Endothelial cell of umbilical vein (primary cell): ENCODE data around the gene SULT2B1. TPM values are rescaled to one million over a fixed set of nuclear protein-coding genes. Genes with fewer than 3 reads are reported as not detected.

ENCODE experiments used
- BruUV-seq: library from RNA; stranded (reverse); fragments of 400-500 nt; replicated peaks from 2 replicates; lab custom pipeline; 2021; lab: Mats Ljungman, UMichigan
- CTCF ChIA-PET: fragments of 300-600, 350-600 bp; sonication (Branson Sonifier 250); formaldehyde crosslinking; loops from one replicate; lab custom pipeline; 2021; ENCODE audit warnings: antibody characterized with exemption, inconsistent platforms; lab: Charles Lee
- POLR2A ChIA-PET: fragments of 300-600, 350-600 bp; sonication (Branson Sonifier 250); formaldehyde crosslinking; loops from one replicate; lab custom pipeline; 2021; ENCODE audit warnings: antibody characterized with exemption, inconsistent platforms; lab: Charles Lee
- DNase-seq: peaks from one replicate; pipeline ENCODE4 v3.0.0-alpha.2; 2011; ENCODE audit warnings: low read depth, low spot score
- FAIRE-seq: peaks from 2 replicates; lab custom pipeline; 2011; peaks lifted over from hg19 to GRCh38; lab: Jason Lieb, UNC
- H2AFZ ChIP-seq: 2 replicates; pipeline ENCODE4 v1.6.0; 2012; ENCODE audit warnings: low read depth, low read length, control low read depth, inconsistent platforms
- H3K27ac ChIP-seq: 2 replicates; pipeline ENCODE4 v1.5.1; 2011; ENCODE audit warnings: low read depth, mild to moderate bottlenecking, control low read depth, low read length, moderate library complexity; ENCODE audit not compliant: insufficient read depth
- H3K27me3 ChIP-seq, 2 experiments: 2 replicates each; pipeline versions ENCODE4 v1.6.0 to v1.6.1; 2011; ENCODE audit warnings: low read length in 2 of 2, mixed read lengths in 1 of 2; ENCODE audit not compliant: control insufficient read depth in 2 of 2, insufficient read depth in 2 of 2
- H3K36me3 ChIP-seq, 2 experiments: 2 replicates in 1 of 2; 3 replicates in 1 of 2; pipeline ENCODE4 v1.5.1; 2011; ENCODE audit warnings: low read length in 2 of 2, mild to moderate bottlenecking in 1 of 2, moderate library complexity in 1 of 2; ENCODE audit not compliant: control insufficient read depth in 2 of 2, insufficient read depth in 2 of 2; ENCODE audit errors: extremely low read depth in 1 of 2
- H3K4me1 ChIP-seq: 3 replicates; pipeline ENCODE4 v1.5.1; 2011; ENCODE audit warnings: mild to moderate bottlenecking, low read length; ENCODE audit not compliant: control insufficient read depth, insufficient read depth; ENCODE audit errors: extremely low read depth
- H3K4me2 ChIP-seq: 2 replicates; pipeline ENCODE4 v1.6.1; 2011; ENCODE audit warnings: low read length, control low read depth, mixed read lengths; ENCODE audit not compliant: insufficient read depth
- H3K4me3 ChIP-seq, 3 experiments: fragments of 200-600 bp in 1 of 3; sonication (generic), shearing (Covaris generic) in 1 of 3; replicated peaks in 1 of 3; 2 replicates each; pipeline ENCODE4 v1.5.1; 2011 to 2016; ENCODE audit warnings: control low read depth in 3 of 3, low read length in 3 of 3, mild to moderate bottlenecking in 2 of 3, inconsistent platforms in 1 of 3, low read depth in 1 of 3, moderate library complexity in 1 of 3; ENCODE audit not compliant: insufficient read depth in 1 of 3
- H3K79me2 ChIP-seq: 2 replicates; pipeline ENCODE4 v1.6.0; 2012; ENCODE audit warnings: low read length, inconsistent platforms; ENCODE audit not compliant: control insufficient read depth, insufficient read depth
- H3K9ac ChIP-seq: replicated peaks from 2 replicates; pipeline ENCODE3; 2011; ENCODE audit warnings: low read length, control low read depth; ENCODE audit not compliant: insufficient read depth; ENCODE audit errors: extremely low read depth
- H3K9me1 ChIP-seq: replicated peaks from 3 replicates; pipeline ENCODE4 v1.6.0; 2011; ENCODE audit warnings: mild to moderate bottlenecking, low read length; ENCODE audit not compliant: control insufficient read depth, insufficient read depth; ENCODE audit errors: extremely low read depth
- H3K9me3 ChIP-seq: replicated peaks from 2 replicates; pipeline ENCODE4 v1.5.1; 2012; ENCODE audit warnings: low read length, inconsistent platforms; ENCODE audit not compliant: control insufficient read depth, insufficient read depth
- H4K20me1 ChIP-seq: replicated peaks from 2 replicates; pipeline ENCODE3; 2011; ENCODE audit warnings: mild to moderate bottlenecking, low read length; ENCODE audit not compliant: control insufficient read depth, insufficient read depth; ENCODE audit errors: extremely low read depth
- EZH2 ChIP-seq: IDR thresholded peaks from 2 replicates; pipeline ENCODE4 v1.6.1; 2012; ENCODE audit warnings: borderline replicate concordance, low read depth, mild to moderate bottlenecking, moderate library complexity, low read length, inconsistent platforms; ENCODE audit not compliant: severe bottlenecking
- FOS ChIP-seq: IDR thresholded peaks from 2 replicates; pipeline ENCODE4 v1.6.1; 2011; ENCODE audit warnings: mild to moderate bottlenecking, low read length, moderate library complexity, borderline replicate concordance; ENCODE audit not compliant: insufficient read depth
- GATA2 ChIP-seq: IDR thresholded peaks from 2 replicates; pipeline ENCODE4 v1.7.0; 2011; ENCODE audit warnings: low read depth, mild to moderate bottlenecking, moderate library complexity, mixed read lengths, low read length; ENCODE audit not compliant: insufficient read length, insufficient read depth
- JUN ChIP-seq: IDR thresholded peaks from 2 replicates; pipeline ENCODE4 v1.6.1; 2011; ENCODE audit warnings: borderline replicate concordance, low read depth; ENCODE audit not compliant: insufficient read length, insufficient read depth
- MYC ChIP-seq: IDR thresholded peaks from one replicate; pipeline ENCODE4 v1.6.1; 2011; ENCODE audit warnings: mild to moderate bottlenecking, low read depth, low read length
- POLR2A ChIP-seq: IDR thresholded peaks from 2 replicates; pipeline ENCODE4 v1.6.1; 2012; ENCODE audit warnings: low read depth, mild to moderate bottlenecking, control low read depth, low read length
- POLR2AphosphoS5 ChIP-seq: IDR thresholded peaks from 2 replicates; pipeline ENCODE4 v1.6.1; 2012; ENCODE audit warnings: low read depth, mild to moderate bottlenecking, control low read depth, low read length, moderate library complexity; ENCODE audit not compliant: insufficient read depth
- dilution Hi-C: fragments of 300-500 bp; cut with MboI; formaldehyde crosslinking; loops from one replicate; pipeline ENCODE4 v1.15.0; 2019; ENCODE audit warnings: low sequenced_read_pairs; ENCODE audit not compliant: extremely low pct_ligation_motif_present
- intact Hi-C: fragments of 100-400 bp; cut with micrococcal nuclease; formaldehyde crosslinking; loops from one replicate; pipeline ENCODE4 v1.10.0; 2022
- polyA plus RNA-seq, 4 experiments: library from polyadenylated mRNA; depleted of rRNA in 3 of 4; stranded (reverse) in 3 of 4; unstranded in 1 of 4; fragments of >200 nt; gene quantifications; 2 replicates each; pipeline versions ENCODE4 v1.2.1 to v1.2.3, GENCODE V29; 2011 to 2012; ENCODE audit warnings: missing spikeins in 1 of 4
- total RNA-seq: library from RNA; stranded (reverse); gene quantifications from 2 replicates; pipeline ENCODE4 v1.2.3, GENCODE V29; 2021
- TF ChIP-seq, protein P1 (sequence below): IDR thresholded peaks from 2 replicates; pipeline ENCODE4 v1.6.1; 2011; ENCODE audit not compliant: insufficient read depth, insufficient read length
- TF ChIP-seq, protein P2 (sequence below), 2 donors: IDR thresholded peaks; 1 replicate in 1 of 2; 2 replicates in 1 of 2; pipeline ENCODE4 v1.5.1; 2011; ENCODE audit warnings: low read length in 2 of 2, mild to moderate bottlenecking in 2 of 2, moderate library complexity in 2 of 2, control low read depth in 1 of 2, inconsistent platforms in 1 of 2, low read depth in 1 of 2; ENCODE audit not compliant: insufficient read depth in 1 of 2; ENCODE audit errors: extremely low read depth in 1 of 2

SULT2B1 gene
- total and polyA plus RNA-seq, 2 donors (not counting 3 experiments of a cell fraction or from before 2014, with no cell fraction given): not detected

DNA sequence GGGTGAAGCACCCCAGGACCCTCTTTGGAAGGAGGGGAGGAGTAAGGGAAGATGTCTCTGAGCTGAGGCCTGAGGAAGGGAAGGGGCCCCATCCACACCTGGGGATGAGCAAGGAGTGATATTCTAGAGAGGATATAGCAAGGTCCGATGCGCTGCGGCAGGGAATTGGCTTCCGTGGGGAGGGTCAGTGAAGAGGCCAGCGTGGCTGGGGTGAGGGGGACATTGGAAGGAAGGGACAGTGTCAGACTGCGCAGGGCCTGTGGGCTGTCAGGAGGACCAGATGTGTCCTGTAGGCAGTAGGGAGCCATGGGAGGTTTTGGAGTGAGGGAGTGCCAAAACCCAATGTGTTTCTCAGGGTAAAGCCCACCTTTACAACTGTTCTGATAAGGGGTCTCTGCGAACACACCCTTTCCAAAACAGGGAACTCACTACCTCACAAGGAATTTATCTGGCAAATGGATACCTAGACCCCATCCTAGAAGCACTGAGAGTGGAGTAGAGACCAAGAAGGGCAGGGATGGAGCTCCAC is 44.0 kb upstream of the SULT2B1 start:
- DNase-seq: no peak
- Histone ChIP-seq H3K36me3 (no peaks in the 10 kb centered on the region), H3K27me3 (peaks cover 12 to 14% of the 10 kb centered on the region in 2 experiments), H3K4me2 (no peak overlapping the region), H3K27ac (no peak overlapping the region), H2AFZ (no peak overlapping the region), H3K9me1 (no peaks in the 10 kb centered on the region), H3K9ac (no peak overlapping the region), H3K9me3 (no peaks in the 10 kb centered on the region), H3K4me1 (no peaks in the 10 kb centered on the region), H4K20me1 (no peaks in the 10 kb centered on the region), H3K4me3 (no peak overlapping the region), H3K79me2 (no peaks in the 10 kb centered on the region)
- dilution Hi-C loops (no loop called here), intact Hi-C loops (no loop called here)
- CTCF ChIA-PET: interaction anchor here (0.9 to 8.3 kb wide), 8 partner anchors 12 to 236 kb away, joined by 3 to 507 read pairs (median 4); no protein-coding TSS in a partner anchor
- POLR2A ChIA-PET: no interaction called here
- no peak for TF ChIP-seq POLR2AphosphoS5
- no TSS peak for BruUV-seq
- no peak for FAIRE-seq

DNA sequence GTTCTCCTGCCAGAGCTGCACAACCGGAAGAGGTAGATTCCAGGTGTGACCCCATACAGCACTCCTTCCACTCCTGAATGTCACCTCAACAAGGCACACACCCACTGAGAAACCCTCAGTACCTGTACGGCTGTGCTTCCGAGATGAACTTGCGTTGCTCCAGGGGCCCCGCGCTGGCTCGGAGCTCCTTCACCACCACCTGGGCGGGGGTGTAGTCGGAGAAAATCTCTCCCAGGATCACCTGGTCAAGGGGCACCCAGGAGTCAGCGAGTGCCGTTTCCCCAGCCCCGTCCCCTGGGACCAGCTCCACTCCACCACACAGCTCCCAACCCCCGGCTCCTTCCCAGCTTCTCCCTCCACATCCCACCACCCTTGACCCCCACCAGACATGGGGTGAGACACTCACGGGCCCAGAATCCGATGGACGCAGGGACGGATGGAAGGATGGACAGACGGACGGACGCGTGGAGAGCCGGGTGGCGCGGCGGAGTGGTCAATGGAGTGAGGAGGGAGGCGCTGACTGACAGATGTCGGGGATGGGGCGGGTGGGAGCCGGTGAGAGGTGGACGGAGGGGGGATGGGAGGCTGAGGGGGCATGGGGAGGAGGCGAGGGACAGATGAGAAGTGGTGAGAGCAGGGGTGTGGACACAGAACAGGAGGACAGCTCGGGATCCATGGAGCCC is 43.1 kb upstream of the SULT2B1 start:
- H3K4me1 ChIP-seq: no peaks in the 10 kb centered on the region
- no peak overlapping the region for H3K9ac ChIP-seq
- ChIA-PET CTCF (interaction anchor here (0.7 to 8.3 kb wide), 8 partner anchors 13 to 237 kb away, joined by 3 to 507 read pairs (median 4); no protein-coding TSS in a partner anchor), POLR2A (no interaction called here)
- H3K9me1 ChIP-seq: no peaks in the 10 kb centered on the region
- H3K4me3 ChIP-seq: no peak overlapping the region
- no peak for DNase-seq
- no peak overlapping the region for H2AFZ ChIP-seq
- H3K4me2 ChIP-seq: no peak overlapping the region
- no peaks in the 10 kb centered on the region for H3K9me3 ChIP-seq
- intact Hi-C loops (no loop called here), dilution Hi-C loops (no loop called here)
- H3K79me2 ChIP-seq: no peaks in the 10 kb centered on the region
- H3K36me3 ChIP-seq: no peaks in the 10 kb centered on the region
- no TSS peak for BruUV-seq
- H3K27ac ChIP-seq: no peak overlapping the region
- no peak for TF ChIP-seq POLR2AphosphoS5
- TF ChIP-seq JUN: no peak
- TF ChIP-seq, protein P1, sequence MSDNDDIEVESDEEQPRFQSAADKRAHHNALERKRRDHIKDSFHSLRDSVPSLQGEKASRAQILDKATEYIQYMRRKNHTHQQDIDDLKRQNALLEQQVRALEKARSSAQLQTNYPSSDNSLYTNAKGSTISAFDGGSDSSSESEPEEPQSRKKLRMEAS: no peak
- no peak for TF ChIP-seq MYC
- TF ChIP-seq GATA2: no peak
- TF ChIP-seq POLR2A: no peak
- TF ChIP-seq, protein P2, sequence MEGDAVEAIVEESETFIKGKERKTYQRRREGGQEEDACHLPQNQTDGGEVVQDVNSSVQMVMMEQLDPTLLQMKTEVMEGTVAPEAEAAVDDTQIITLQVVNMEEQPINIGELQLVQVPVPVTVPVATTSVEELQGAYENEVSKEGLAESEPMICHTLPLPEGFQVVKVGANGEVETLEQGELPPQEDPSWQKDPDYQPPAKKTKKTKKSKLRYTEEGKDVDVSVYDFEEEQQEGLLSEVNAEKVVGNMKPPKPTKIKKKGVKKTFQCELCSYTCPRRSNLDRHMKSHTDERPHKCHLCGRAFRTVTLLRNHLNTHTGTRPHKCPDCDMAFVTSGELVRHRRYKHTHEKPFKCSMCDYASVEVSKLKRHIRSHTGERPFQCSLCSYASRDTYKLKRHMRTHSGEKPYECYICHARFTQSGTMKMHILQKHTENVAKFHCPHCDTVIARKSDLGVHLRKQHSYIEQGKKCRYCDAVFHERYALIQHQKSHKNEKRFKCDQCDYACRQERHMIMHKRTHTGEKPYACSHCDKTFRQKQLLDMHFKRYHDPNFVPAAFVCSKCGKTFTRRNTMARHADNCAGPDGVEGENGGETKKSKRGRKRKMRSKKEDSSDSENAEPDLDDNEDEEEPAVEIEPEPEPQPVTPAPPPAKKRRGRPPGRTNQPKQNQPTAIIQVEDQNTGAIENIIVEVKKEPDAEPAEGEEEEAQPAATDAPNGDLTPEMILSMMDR (IDR thresholded peaks at IDR 0.05; ENCODE audit: extremely low read depth in 1 of 2, insufficient read depth in 1 of 2, low read depth in 1 of 2, low read length in 2 of 2): no peak
- TF ChIP-seq FOS: no peak
- no peak for TF ChIP-seq EZH2
- peaks cover 12 to 14% of the 10 kb centered on the region in 2 experiments for H3K27me3 ChIP-seq
- FAIRE-seq: no peak
- H4K20me1 ChIP-seq: no peaks in the 10 kb centered on the region
